Osteoblast (primary cell): ENCODE results near the gene NPFFR1. TPM values are rescaled to one million over a fixed set of nuclear protein-coding genes. Genes with fewer than 3 reads are reported as not detected.
"Not testable (repeated sequence)": the region's sequence is repeated elsewhere in the genome, so short reads cannot be mapped to it uniquely, and the experiment has no call there.

Experiments used
- DNase-seq: peaks from one replicate; pipeline ENCODE4 v3.0.0; 2011; ENCODE audit warnings: low spot score, mixed read lengths; ENCODE audit not compliant: insufficient read length; ENCODE audit errors: missing footprints
- H2AFZ ChIP-seq: 2 replicates; pipeline ENCODE4 v1.6.0; 2011; ENCODE audit warnings: mild to moderate bottlenecking, low read length
- H3K27ac ChIP-seq: 2 replicates; pipeline ENCODE4 v1.5.1; 2011; ENCODE audit warnings: mild to moderate bottlenecking, low read depth, low read length, moderate library complexity
- H3K27me3 ChIP-seq: 2 replicates; pipeline ENCODE4 v1.6.0; 2012; ENCODE audit warnings: mild to moderate bottlenecking, control low read depth, inconsistent platforms, low read length, moderate library complexity; ENCODE audit not compliant: insufficient read depth
- H3K36me3 ChIP-seq: 2 replicates; pipeline ENCODE4 v1.5.1; 2011; ENCODE audit warnings: mild to moderate bottlenecking, low read length, control low read depth, moderate library complexity; ENCODE audit not compliant: insufficient read depth
- H3K4me1 ChIP-seq: 2 replicates; pipeline ENCODE4 v1.5.1; 2011; ENCODE audit warnings: mild to moderate bottlenecking, low read length, control low read depth, moderate library complexity; ENCODE audit not compliant: insufficient read depth
- H3K4me2 ChIP-seq: 2 replicates; pipeline ENCODE4 v1.6.0; 2011; ENCODE audit warnings: mild to moderate bottlenecking, low read length; ENCODE audit not compliant: insufficient read depth
- H3K4me3 ChIP-seq: fragments of 200-600 bp; sonication (generic); 3 replicates; pipeline ENCODE4 v1.5.1; 2012; ENCODE audit warnings: mild to moderate bottlenecking, low read length, inconsistent platforms; ENCODE audit not compliant: insufficient read depth
- H3K79me2 ChIP-seq: 2 replicates; pipeline ENCODE4 v1.6.0; 2012; ENCODE audit warnings: mild to moderate bottlenecking, low read length, control low read depth, inconsistent platforms; ENCODE audit not compliant: insufficient read depth
- H3K9me3 ChIP-seq: 2 replicates; pipeline ENCODE4 v1.5.1; 2011; ENCODE audit warnings: low read depth, low read length, control low read depth
- H4K20me1 ChIP-seq: 2 replicates; pipeline ENCODE4 v1.6.0; 2012; ENCODE audit warnings: mild to moderate bottlenecking, low read length, control low read depth; ENCODE audit not compliant: insufficient read depth
- CTCF ChIP-seq: IDR thresholded peaks from 2 replicates; pipeline ENCODE4 v1.5.1; 2011; ENCODE audit warnings: mild to moderate bottlenecking, low read depth, low read length, moderate library complexity; ENCODE audit errors: extremely low read depth
- total RNA-seq: library from RNA; depleted of rRNA; stranded (reverse); fragments of >200 nt; gene quantifications from 2 replicates; pipeline ENCODE4 v1.2.3, GENCODE V29; 2012

The NPFFR1 gene
- total RNA-seq, 1 donor, result not detected

- peak overlapping the region; percentile 95 for H3K4me3 ChIP-seq
- no peak for TF ChIP-seq CTCF
- H3K4me1 ChIP-seq, result peaks cover 13% of the 10 kb centered on the region
- peak overlapping the region; percentile 100 for H3K4me2 ChIP-seq
- peaks cover 51% of the 10 kb centered on the region for H3K79me2 ChIP-seq
- no peaks in the 10 kb centered on the region for H3K9me3 ChIP-seq
- H2AFZ ChIP-seq, result peak overlapping the region; percentile 68
- DNase-seq, result peak; percentile 85
- H4K20me1 ChIP-seq, result peaks cover 21% of the 10 kb centered on the region
- peak overlapping the region; percentile 75 for H3K27ac ChIP-seq
- H3K27me3 ChIP-seq, result no peaks in the 10 kb centered on the region
- peaks cover 17% of the 10 kb centered on the region for H3K36me3 ChIP-seq
These were observed 51.5 kb downstream of the NPFFR1 start for GRCh38 chr10:70232155-70232858.

- no peak for TF ChIP-seq CTCF
- H3K4me1 ChIP-seq, result peaks cover 11% of the 10 kb centered on the region
- no peak overlapping the region for H3K4me3 ChIP-seq
- peaks cover 17% of the 10 kb centered on the region for H3K36me3 ChIP-seq
- no peaks in the 10 kb centered on the region for H3K9me3 ChIP-seq
- H3K27me3 ChIP-seq, result no peaks in the 10 kb centered on the region
- H4K20me1 ChIP-seq, result peaks cover 28% of the 10 kb centered on the region
- no peak for DNase-seq
- H3K4me2 ChIP-seq, result no peak overlapping the region
- H3K79me2 ChIP-seq, result peaks cover 73% of the 10 kb centered on the region
- H3K27ac ChIP-seq, result no peak overlapping the region
- H2AFZ ChIP-seq, result no peak overlapping the region
These were observed 55.3 kb downstream of the NPFFR1 start for GRCh38 chr10:70228491-70228890.

GRCh38 chr10:70227548-70228320 lies 56.1 kb downstream of the NPFFR1 start:
- Histone ChIP-seq H3K27me3 (no peaks in the 10 kb centered on the region), H4K20me1 (peaks cover 32% of the 10 kb centered on the region), H3K4me1 (peaks cover 10% of the 10 kb centered on the region), H3K36me3 (peaks cover 17% of the 10 kb centered on the region), H3K79me2 (peaks cover 75% of the 10 kb centered on the region), H3K27ac (no peak overlapping the region), H3K9me3 (no peaks in the 10 kb centered on the region), H3K4me3 (no peak overlapping the region), H3K4me2 (no peak overlapping the region), H2AFZ (no peak overlapping the region)
- DNase-seq, result no peak
- no peak for TF ChIP-seq CTCF

- Histone ChIP-seq H3K36me3 (peaks cover 5% of the 10 kb centered on the region), H2AFZ (no peak overlapping the region), H3K4me1 (peaks cover 3% of the 10 kb centered on the region), H3K4me2 (no peak overlapping the region), H3K4me3 (no peak overlapping the region), H3K27me3 (no peaks in the 10 kb centered on the region), H4K20me1 (peaks cover 17% of the 10 kb centered on the region), H3K79me2 (peaks cover 58% of the 10 kb centered on the region), H3K9me3 (no peaks in the 10 kb centered on the region), H3K27ac (no peak overlapping the region)
- no peak for DNase-seq
- no peak for TF ChIP-seq CTCF
These were observed 60.1 kb downstream of the NPFFR1 start for GRCh38 chr10:70223728-70224127.

GRCh38 chr10:70222811-70223447 lies 60.9 kb downstream of the NPFFR1 start:
- H3K9me3 ChIP-seq, H3K27ac ChIP-seq, H3K27me3 ChIP-seq, H3K4me3 ChIP-seq, DNase-seq, H2AFZ ChIP-seq, H3K36me3 ChIP-seq, H3K4me2 ChIP-seq, H3K4me1 ChIP-seq: not testable (repeated sequence)
- peaks cover 14% of the 10 kb centered on the region for H4K20me1 ChIP-seq
- H3K79me2 ChIP-seq, result peaks cover 55% of the 10 kb centered on the region
